GM18909 (cell line): Measurements from ENCODE around the gene SMC2.
A peak's percentile ranks its signal among the peaks of the same experiment; 100 is the strongest.

ENCODE experiments used
- ATAC-seq: cut with Tn5 transposase; IDR thresholded peaks from one replicate; pipeline ENCODE4 v1.9.1; 2021; ENCODE audit warnings: mild to moderate bottlenecking; ENCODE audit not compliant: unreplicated experiment, poor library complexity

The SMC2 gene

DNA sequence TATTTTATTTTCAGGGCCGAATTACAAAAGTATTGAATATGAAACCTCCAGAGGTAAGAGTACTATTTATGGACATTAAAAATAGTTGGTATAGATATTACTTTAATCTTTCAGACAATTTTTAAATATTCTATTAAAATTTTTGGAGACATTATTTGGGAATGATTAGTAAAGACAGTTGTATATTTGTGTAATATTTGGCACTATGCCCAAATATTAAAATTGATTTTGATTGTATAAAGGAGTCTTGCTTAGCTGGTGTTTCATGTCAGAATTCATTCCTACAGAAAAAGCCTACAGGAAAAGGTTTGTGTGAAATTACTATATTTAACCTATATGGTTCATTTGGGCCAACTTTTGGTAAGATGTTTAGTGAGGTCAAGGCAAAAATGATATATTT is 5.5 kb downstream of the SMC2 start:
- no peak for ATAC-seq

DNA sequence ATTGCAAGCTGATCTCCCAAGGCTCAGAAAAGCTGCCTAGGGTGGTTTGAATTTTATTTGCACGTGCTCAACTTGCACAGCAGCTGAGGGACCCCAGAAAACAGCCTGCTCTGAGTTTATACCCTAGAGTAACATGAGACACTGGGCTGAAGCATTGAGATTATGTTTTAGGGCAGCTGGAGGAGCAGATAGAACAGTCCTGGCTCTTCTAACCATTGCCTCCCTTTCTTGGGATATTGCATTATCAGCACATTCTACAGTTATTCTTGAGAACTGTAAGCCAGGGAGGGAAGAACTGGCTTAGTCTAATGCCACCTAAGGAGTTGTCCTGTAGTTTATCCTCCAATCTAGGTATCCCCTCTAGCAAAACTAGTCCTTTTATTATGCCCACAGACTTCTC is 10.3 kb downstream of the SMC2 start:
- ATAC-seq: no peak

DNA sequence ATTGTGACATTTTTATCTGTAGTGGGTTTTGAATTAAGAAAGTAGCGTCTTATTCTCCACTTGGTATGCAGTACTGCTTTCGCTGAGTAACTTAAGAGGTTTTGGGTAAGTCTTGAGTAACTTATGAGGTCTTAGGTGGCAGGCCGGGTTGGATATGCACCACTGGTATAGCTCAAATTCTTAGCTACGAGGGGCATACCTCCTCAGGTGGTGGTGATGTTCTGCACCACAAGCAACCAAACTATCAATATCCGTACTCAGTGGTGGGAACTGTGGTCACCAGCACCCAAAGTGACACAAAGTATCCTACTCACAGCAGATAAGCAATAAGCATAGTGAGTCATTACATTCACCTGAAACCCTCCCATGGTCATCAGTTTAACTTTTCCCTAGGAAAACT is 13.7 kb downstream of the SMC2 start:
- ATAC-seq: no peak

DNA sequence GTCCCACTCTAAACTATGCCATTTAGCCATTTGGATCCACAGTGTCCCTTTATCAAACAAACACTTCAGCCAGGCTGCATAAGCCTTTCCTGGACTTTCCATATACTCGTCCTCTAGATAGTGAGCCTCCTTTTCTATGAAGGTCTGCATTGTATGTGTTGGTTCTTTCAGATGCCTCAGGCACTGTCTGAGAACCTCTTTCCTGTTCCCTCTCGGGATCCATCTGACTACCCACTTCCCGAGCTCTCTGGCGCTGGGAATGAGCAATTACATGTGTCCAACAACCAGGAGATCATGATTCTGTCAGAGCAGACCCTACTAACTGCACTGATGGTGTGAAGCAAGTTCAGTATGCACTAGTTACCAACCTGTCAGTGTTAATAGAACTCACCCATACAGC is 14.2 kb downstream of the SMC2 start:
- ATAC-seq: no peak

DNA sequence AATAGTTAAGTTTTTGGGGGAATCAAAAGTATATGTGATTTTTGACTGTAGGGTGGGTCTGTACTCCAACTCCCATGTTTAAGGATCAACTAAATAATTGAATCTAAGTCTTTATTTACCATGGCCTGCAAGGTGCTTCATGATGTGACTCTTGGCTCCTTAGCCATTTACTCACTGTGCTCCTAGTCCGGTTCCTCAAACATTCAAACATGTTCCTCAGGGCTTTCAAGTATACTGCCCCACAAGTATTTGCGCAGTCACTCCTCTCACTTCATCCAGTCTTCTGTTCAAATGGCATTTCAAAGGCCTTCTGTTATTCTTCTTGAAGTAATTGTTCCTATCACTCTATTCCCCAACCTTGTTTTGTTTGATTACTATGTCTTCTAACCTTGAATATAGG is 16.4 kb downstream of the SMC2 start:
- ATAC-seq: no peak

DNA sequence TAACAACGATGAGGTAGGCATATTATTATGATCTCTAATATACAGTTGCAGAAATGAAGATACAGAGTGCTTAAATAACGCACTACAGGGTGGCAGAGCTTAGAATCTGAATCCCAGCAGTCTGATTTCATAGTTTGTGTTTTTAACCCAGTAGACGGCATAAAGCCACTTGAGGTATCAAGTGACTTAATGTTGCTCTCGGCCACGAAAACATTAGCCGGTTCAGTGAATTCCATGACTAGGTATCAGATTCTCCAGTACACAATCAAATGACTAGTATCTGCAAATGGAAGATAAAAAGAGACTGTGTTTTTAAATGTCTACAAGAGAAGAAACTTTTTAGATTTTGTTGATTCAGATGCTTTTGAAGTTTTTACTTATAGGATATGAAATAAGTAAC is 24.8 kb downstream of the SMC2 start:
- no peak for ATAC-seq

DNA sequence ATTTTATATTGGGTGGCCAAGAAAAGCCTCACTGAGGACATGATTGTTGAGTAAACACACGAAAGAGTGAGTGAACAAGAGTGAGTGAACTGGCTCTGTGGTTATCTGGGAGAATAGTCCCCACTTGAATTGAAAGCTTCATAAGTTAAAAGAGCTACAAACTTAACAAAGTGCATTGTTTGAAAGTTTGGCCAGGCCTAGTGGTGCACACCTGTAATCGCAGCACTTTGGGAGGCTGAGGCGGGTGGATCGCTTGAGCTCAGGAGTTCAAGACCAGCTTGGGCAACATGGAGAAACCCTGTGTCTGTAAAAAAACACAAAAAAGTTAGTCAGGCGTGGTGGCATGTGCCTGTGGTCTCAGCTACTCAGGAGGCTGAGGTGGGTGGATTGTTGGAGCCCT is 26.9 kb downstream of the SMC2 start:
- no peak for ATAC-seq

DNA sequence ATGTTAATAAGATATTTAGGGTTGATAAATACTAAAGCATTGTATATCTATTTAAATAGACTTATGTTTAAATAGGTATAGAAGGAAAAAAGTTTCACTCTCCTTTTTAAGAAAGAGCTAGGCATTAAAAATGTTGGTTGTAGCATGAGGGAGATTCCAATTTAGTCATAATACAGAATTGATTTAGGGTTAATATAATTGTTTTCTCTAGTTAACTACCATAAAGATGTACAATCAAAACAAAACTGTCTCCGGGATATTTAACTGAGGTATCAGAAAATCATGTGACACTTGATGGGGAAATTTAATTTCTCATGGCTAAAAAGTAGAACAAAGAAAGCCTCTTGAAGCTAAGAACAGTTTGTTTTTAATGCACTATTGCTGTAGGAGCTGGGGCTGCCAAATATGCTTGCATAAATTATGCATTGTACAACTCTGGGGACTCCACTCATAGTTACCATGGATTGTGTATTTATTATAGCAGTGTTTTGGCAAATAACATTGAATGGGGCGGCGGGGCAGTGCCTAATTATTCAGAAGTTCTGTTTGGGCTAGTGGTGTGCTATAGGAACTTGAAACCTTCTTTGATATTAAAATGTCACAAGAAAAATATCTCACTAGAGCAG is 44.2 kb downstream of the SMC2 start:
- no peak for ATAC-seq

DNA sequence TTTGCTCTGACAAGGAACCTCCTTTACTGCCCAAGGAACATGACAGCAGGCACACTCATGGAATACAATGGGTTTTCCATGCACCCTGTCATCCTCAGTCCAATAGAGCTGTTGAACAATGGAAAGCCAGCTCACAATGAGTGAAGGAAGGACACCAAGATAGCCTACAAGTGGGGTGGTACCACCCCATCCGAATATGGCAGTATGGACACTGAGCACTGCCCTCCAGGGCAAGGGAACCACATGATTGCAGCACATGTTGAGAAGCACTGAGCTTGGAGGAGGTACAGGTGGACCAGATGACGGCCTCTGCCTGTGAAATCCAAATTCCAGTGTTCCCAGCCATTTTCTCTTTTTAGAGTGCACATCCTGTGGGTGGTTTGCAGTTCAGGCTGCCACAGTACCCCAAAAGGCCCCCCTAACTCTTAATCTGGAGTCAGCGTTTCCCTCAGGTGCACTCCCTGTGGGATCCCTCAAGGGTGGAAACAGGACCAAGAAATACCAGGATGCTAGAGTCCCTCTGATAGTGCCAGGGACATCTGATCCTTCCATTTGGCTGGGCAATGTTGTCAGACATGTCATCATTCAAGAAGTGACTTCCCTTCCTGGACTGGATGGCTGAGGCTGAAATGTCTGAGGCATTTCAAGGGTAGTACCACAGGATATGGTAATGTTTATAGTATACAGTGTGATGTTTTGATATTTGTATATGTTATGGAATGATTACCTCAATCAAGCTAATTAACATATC is 48.9 kb downstream of the SMC2 start:
- no peak for ATAC-seq

DNA sequence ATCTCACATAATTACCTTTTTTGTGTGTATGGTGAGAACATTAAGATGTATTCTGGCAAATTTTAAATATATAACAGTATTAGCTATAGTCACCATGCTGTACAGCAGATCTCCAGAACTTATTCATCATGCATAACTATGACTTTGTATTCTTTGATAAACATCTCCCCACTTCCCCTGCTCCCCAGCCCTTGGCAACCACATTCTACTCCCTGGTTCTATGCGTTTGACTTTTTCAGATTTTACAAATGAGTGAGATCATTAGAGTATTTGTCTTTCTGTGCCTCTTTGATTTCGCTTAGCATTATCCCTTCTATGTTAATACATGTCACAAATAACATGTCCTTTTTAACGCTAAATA is 49.4 kb downstream of the SMC2 start:
- ATAC-seq: no peak

DNA sequence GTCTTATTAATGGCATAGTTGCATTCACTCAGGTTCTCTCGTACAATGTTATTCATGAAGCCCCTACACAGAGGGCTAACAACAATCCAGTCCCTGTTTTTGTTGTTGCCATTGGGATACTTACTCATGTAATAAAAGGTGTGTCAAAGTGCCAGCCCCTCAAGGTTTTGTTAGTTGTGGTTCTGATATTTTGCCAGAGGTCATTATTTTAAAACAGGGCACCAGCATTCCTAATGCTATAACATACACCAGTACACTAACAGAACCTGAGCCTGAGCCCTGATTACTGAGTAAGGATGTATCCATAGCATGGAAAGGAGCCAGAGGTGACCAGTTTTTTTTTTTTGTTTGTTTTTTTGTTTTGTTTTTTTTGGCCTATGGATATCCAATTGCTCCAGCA is 50.2 kb downstream of the SMC2 start:
- ATAC-seq: no peak

DNA sequence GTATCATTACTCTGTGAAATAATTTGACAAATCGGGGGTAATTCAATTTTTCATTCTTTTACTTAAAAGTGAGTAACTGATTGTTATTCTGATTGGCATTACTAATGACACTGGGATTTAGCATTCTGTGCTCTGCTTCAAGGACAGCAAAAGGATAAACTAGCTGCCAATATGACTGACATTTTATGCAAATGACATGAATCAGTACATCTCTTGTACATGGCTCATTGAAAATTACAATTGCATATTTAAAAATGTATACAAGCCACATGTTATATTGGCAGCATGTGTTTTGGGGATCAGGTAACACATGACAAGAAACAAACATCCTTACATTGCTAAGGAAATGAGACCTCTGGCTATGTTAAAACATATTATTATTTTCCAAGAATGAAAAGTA is 79.0 kb downstream of the SMC2 start:
- ATAC-seq: no peak

DNA sequence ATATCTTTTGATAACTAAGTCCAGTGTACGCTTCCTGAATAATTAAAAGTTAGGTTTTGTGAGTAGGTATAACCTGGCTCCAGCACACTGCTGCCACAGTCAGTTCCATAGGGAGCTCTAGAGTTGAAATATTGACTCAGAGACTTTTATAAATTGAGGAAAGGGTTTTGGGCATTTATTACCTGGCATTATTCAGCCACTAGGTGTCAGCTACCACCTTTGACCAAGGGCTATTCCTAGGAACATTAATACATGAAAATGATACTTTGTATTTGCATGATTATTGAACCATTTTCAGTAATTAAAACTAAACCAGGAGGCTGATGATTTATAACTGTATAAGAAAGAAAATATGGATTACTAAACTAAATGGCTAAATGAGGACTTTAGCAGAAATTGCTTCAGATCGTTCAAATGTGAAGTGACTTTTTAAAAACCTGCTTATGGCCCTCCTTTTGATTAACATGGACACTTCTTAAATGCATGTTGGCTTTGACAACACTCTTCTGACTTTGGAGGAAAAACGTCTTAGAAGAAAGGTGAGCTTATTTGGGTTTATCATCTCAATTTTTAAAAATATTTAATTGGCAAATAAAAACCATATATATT is 83.0 kb downstream of the SMC2 start:
- ATAC-seq: no peak

DNA sequence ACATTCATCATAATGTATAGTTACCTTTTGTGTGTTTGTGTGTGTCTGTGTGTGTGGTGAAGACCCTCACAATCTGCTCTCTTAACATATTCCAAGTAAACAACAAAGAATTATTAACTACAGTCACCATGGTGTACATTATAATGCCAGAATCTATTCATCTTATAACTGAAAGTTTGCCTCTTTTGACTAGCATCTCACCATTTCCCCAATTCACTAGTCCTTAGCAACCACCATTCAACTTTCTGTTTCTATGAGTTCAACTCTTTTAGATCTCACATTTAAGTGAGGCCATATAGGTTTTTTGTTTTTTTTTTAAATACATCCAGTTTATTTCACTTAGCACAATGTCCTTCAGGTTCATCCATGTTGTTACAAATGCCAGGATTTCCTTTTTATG is 83.6 kb downstream of the SMC2 start:
- peak; percentile 79 for ATAC-seq
